Adipose tissue (tissue), 3 donors: ENCODE results near the gene PYCR2. TPM values are rescaled to one million over a fixed set of nuclear protein-coding genes. Genes with fewer than 3 reads are reported as not detected.

Experiments
- H3K27ac ChIP-seq: one replicate; pipeline ENCODE4 v1.5.1; 2013; ENCODE audit warnings: low read depth, low read length
- WGBS, 3 donors: extraction: QIAGEN DNeasy Blood & Tissue Kit; methylation state at CpG; one replicate each; pipeline ENCODE4 v1.1.7; 2013; 5-methylcytosine and 5-hydroxymethylcytosine counted together
- polyA plus RNA-seq, 3 donors: library from polyadenylated mRNA; stranded (reverse); fragments of 200-250 nt; gene quantifications; one replicate each; pipeline ENCODE4 v1.2.3, GENCODE V29; 2013
- donor health status: healthy with polysubstance abuse.
- donor health status: Bipolar disorder and iron deficiency.
- donor health status: healthy.

PYCR2 gene
- polyA plus RNA-seq, 3 donors, result 44.1 to 59.5 (median 49.4) TPM

GRCh38 chr1:225870911-225871310, 53.1 kb downstream of the PYCR2 start:
- 60 to 72% (median 69%) methylated on average over 3 of the region's 3 CpGs for WGBS, 3 donors
- no peak overlapping the region for H3K27ac ChIP-seq

Other genes with a start within 250 kb of the PYCR2 start
- 100 to 1,000 TPM in 2 of 3 donors, 10 to 100 TPM in 1; 97.5 to 263 (median 147) TPM for gene SRP9, start 146.4 kb downstream of the PYCR2 start, polyA plus RNA-seq
- gene EPHX1, start 114.1 kb downstream of the PYCR2 start, polyA plus RNA-seq, result 100 to 1,000 TPM; 107 to 156 (median 146) TPM
- 10 to 100 TPM; 26.2 to 51.8 (median 45.9) TPM for gene TMEM63A, start 41.9 kb downstream of the PYCR2 start, polyA plus RNA-seq
- 10 to 100 TPM in 1 of 3 donors, under 1 TPM in 1, not detected in 1; 0.18 to 60.5 TPM for gene LEFTY1, start 35.1 kb downstream of the PYCR2 start, polyA plus RNA-seq
- gene LEFTY2, start 17.0 kb upstream of the PYCR2 start, polyA plus RNA-seq, result 10 to 100 TPM in 1 of 3 donors, 1 to 10 TPM in 2; 2.2 to 13.2 (median 4.8) TPM
- 10 to 100 TPM in 2 of 3 donors, 1 to 10 TPM in 1; 5.1 to 13.6 (median 13.0) TPM for gene SDE2, start 75.1 kb upstream of the PYCR2 start, polyA plus RNA-seq
- gene H3-3A, start 138.5 kb upstream of the PYCR2 start, polyA plus RNA-seq, result 100 to 1,000 TPM; 282 to 940 (median 473) TPM